ENCODE results near the gene CEP131.
A peak's percentile ranks its signal among the peaks of the same experiment; 100 is the strongest.

The CEP131 gene

GRCh38 chr17:81239714-81240555 lies 17.2 kb upstream of the CEP131 start (continued):
- peak; percentile 93 for TF ChIP-seq PRDM10 (tag by site-specific recombination; IDR thresholded peaks at IDR 0.05)
- no peak for TF ChIP-seq ZNF121 (tag by site-specific recombination; IDR thresholded peaks at IDR 0.05)
- TF ChIP-seq, protein P1, sequence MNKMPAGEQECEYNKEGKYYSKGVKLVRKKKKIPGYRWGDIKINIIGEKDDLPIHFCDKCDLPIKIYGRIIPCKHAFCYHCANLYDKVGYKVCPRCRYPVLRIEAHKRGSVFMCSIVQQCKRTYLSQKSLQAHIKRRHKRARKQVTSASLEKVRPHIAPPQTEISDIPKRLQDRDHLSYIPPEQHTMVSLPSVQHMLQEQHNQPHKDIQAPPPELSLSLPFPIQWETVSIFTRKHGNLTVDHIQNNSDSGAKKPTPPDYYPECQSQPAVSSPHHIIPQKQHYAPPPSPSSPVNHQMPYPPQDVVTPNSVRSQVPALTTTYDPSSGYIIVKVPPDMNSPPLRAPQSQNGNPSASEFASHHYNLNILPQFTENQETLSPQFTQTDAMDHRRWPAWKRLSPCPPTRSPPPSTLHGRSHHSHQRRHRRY (tag by site-specific recombination; IDR thresholded peaks at IDR 0.05): no peak
- TF ChIP-seq ZBTB17 (tag by site-specific recombination; IDR thresholded peaks at IDR 0.05): peak; percentile 53; the same call in 1 of the 2 replicates
- TF ChIP-seq SETDB1 (IDR thresholded peaks at IDR 0.05; ENCODE audit: insufficient read length, low read length): no peak
- 0 out of 2 replicates have a peak, but pooled peaks have one; percentile 24 for TF ChIP-seq ZNF501 (tag by site-specific recombination; IDR thresholded peaks at IDR 0.05)
- TF ChIP-seq ZNF221 (tag by site-specific recombination; IDR thresholded peaks at IDR 0.05; ENCODE audit: borderline replicate concordance): no peak
- no peak for TF ChIP-seq BCL6B (tag by site-specific recombination; IDR thresholded peaks at IDR 0.05)
- no peak for TF ChIP-seq ZNF548 (tag by site-specific recombination; IDR thresholded peaks at IDR 0.05)
- TF ChIP-seq PRDM2 (tag by site-specific recombination; IDR thresholded peaks at IDR 0.05; ENCODE audit: borderline replicate concordance): no peak
- TF ChIP-seq ZNF529 (tag by site-specific recombination; IDR thresholded peaks at IDR 0.05; ENCODE audit: insufficient replicate concordance): no peak
- TF ChIP-seq ZSCAN16 (tag by site-specific recombination; IDR thresholded peaks at IDR 0.05): no peak
- no peak for TF ChIP-seq ZNF776 (tag by site-specific recombination; IDR thresholded peaks at IDR 0.05; ENCODE audit: borderline replicate concordance)
- 0 out of 2 replicates have a peak, but pooled peaks have one; percentile 3 for TF ChIP-seq ZFHX2 (tag by site-specific recombination; conservative IDR thresholded peaks at IDR 0.05)
- TF ChIP-seq ZNF791 (tag by site-specific recombination; IDR thresholded peaks at IDR 0.05): no peak
- no peak for TF ChIP-seq PATZ1 (tag by site-specific recombination; IDR thresholded peaks at IDR 0.05)
- TF ChIP-seq ZNF426 (tag by site-specific recombination; IDR thresholded peaks at IDR 0.05): no peak
- no peak for TF ChIP-seq ZBTB8A (tag by site-specific recombination; IDR thresholded peaks at IDR 0.05)
- 0 out of 2 replicates have a peak, but pooled peaks have one; percentile 35 for TF ChIP-seq ZNF777 (tag by site-specific recombination; IDR thresholded peaks at IDR 0.05; ENCODE audit: borderline replicate concordance)
- TF ChIP-seq TRIM28 (IDR thresholded peaks at IDR 0.05; ENCODE audit: borderline replicate concordance, low read length): no peak
- TF ChIP-seq PBX3 (CRISPR knock-in tag; IDR thresholded peaks at IDR 0.05): no peak
- TF ChIP-seq ZEB2 (tag by site-specific recombination; IDR thresholded peaks at IDR 0.05): no peak
